ENCODE results near the gene PPP1R8. TPM values are rescaled to one million over a fixed set of nuclear protein-coding genes. Genes with fewer than 3 reads are reported as not detected.
"Not testable (repeated sequence)": the region's sequence is repeated elsewhere in the genome, so short reads cannot be mapped to it uniquely, and the experiment has no call there.

Gene PPP1R8
- 10 to 100 TPM; 41.0 to 57.9 TPM for total RNA-seq

DNA sequence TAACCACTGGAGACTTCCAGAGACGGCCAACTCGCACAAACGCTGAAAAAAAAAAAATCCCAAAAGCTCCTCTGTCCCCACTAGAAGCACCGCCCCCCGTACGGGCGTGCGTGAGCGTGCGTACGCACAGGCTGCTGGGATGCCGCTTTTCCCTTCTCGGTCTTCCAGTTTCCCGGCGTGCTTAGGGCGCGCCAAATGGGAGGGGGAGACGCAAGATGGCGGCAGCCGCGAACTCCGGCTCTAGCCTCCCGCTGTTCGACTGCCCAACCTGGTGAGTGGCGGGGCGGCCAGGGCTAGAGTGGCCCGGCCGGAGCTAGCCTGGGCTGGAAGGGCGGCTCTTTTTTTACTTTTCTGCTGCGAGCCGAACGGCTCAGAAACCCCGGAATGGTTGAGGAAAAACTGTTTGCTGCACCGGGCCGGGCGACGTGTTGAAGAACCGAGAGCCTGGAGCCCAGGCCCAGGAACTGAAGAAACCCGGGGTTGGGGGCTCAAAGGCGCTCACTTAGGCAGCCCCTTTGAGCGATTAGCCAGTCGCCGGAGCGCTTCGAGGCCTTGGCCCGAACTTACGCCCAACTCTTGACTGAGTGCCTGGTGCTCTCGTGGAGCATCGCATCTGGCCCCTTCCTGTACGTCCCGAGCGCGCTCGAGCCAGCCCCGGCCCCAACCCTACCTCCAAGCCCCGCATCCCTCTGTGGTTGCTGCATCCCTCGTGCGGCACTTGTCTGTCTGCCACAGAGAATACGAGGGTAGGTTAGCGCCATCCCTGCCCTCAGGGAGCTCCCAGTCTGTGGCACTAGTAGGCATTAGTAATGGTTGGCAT is at the start of gene PPP1R8:
Gene PPP1R8 (plus strand): TSS at position 162 of the 820 bp plus-strand sequence. CDS start 54 bp downstream, at position 216.
- peak; percentile 99 for ATAC-seq (replicated peaks)
- H3K4me1 Mint-ChIP-seq: peaks cover 15% of the 10 kb centered on the region
- peaks cover 54% of the 10 kb centered on the region for H3K36me3 Mint-ChIP-seq (ENCODE audit: low read depth)
- H3K27ac Mint-ChIP-seq: peak within 1 kb of the TSS; percentile 98
- no peaks in the 10 kb centered on the region for H3K27me3 Mint-ChIP-seq
- H3K9me3 Mint-ChIP-seq: no peaks in the 10 kb centered on the region
- H3K4me3 Mint-ChIP-seq: peak within 1 kb of the TSS; percentile 95

DNA sequence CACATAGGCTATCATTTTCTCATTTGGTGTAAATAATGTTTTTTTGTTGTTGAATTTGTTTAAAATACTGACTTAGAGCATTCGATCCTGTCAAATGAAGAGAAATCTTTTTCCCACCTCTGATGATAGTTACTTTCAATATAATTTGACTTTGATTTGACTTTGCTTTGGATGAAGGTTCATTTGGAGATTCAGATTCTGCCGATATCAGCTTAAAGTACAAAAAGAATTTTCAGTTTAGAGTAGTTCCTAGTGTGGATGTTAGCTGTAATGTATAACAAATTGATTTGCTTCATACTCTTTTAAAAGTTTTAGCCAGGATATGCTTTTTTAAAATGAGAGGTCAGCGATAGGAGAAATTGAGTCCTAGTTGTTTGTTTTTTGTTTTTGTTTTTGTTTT is 47.6 kb upstream of the PPP1R8 start:
- Mint-ChIP-seq H3K9me3 (no peaks in the 10 kb centered on the region), H3K4me3 (no peak overlapping the region), H3K27me3 (no peaks in the 10 kb centered on the region), H3K36me3 (ENCODE audit: low read depth) (peaks cover 28% of the 10 kb centered on the region), H3K4me1 (peaks cover 9% of the 10 kb centered on the region), H3K27ac (no peak overlapping the region)
- ATAC-seq (replicated peaks): no peak

DNA sequence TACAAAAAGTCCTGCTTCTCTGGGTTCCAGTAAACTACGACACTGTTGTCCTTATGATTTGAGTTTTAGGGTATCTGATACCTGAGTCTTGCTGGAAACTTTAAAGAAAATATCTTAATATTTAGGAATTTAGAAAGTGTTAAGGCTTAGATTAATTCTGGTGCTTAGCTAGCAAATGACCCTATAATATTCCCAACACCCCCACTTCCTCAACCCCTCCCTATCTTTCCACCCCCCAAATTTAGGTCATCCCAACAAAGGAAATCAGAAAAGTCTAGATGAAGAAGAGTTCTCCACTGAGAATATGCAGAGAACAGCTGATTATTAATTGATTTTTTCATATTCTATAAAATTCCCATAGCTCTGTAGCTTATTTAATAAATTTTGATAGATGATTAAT is 45.9 kb upstream of the PPP1R8 start:
- H3K4me1 Mint-ChIP-seq: peaks cover 6% of the 10 kb centered on the region
- H3K4me3 Mint-ChIP-seq: no peak overlapping the region
- ATAC-seq (replicated peaks): no peak
- no peaks in the 10 kb centered on the region for H3K27me3 Mint-ChIP-seq
- no peaks in the 10 kb centered on the region for H3K9me3 Mint-ChIP-seq
- H3K36me3 Mint-ChIP-seq (ENCODE audit: low read depth): peaks cover 35% of the 10 kb centered on the region
- no peak overlapping the region for H3K27ac Mint-ChIP-seq

DNA sequence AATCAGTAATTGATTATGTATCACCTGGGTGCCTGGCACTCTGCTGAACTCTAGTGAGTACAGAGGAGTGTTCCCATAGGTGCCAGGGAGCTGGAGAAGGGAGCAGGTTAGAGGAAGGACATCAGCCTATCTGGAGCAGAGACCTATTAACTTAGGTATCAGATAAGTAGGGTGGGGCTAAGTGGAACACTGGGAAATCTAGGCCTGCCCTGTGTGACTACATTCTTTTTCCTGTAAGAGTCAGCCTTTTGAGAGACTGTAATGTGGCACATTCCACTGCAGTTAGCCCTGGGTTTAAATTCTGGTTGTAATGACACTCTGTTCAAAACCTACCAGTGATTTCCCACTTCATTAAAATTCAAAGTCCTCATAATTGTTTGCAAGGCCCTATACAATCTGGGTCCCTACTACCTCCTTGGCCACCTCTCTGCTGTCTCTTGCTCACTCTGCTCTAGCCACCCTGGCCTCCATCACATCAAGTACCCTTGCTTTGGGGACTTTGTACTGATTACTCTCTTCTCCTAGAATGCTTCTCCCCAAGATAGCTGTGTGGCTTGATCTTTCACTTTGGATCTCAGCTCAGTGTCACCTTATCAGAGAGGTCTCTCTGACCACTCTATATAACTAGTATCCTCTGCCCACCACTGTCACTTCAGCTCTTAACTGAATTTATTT is 44.7 kb upstream of the PPP1R8 start:
- H3K27me3 Mint-ChIP-seq: no peaks in the 10 kb centered on the region

DNA sequence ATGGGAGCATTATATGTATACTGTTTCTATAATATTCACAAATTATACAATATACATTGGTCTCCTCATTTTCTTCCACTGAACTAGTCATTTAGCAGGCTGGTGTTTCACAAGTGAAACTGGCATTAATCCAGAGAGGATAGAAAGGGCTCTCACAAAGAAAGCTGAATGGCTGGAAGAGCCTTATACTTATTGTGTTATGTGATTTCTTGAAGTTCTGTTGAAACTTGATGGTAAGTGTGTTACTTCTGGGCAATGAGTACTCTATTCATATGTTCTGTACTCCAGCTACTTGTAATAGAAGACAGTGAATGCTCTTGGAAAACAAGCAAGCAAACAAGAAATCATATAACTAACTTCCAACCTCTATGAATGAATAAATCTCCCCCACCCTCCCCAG is 42.7 kb upstream of the PPP1R8 start:
- peaks cover 37% of the 10 kb centered on the region for H3K36me3 Mint-ChIP-seq (ENCODE audit: low read depth)
- no peaks in the 10 kb centered on the region for H3K27me3 Mint-ChIP-seq
- no peak overlapping the region for H3K27ac Mint-ChIP-seq
- no peak for ATAC-seq (replicated peaks)
- H3K4me1 Mint-ChIP-seq: peaks cover 6% of the 10 kb centered on the region
- H3K9me3 Mint-ChIP-seq: no peaks in the 10 kb centered on the region
- no peak overlapping the region for H3K4me3 Mint-ChIP-seq

More for the DNA sequence above, 44.7 kb upstream of the PPP1R8 start:
- H3K36me3 Mint-ChIP-seq (ENCODE audit: low read depth): peaks cover 39% of the 10 kb centered on the region
- ATAC-seq (replicated peaks): no peak
- H3K4me3 Mint-ChIP-seq: no peak overlapping the region
- H3K27ac Mint-ChIP-seq: peak overlapping the region; percentile 6
- H3K9me3 Mint-ChIP-seq: no peaks in the 10 kb centered on the region
- H3K4me1 Mint-ChIP-seq: peaks cover 6% of the 10 kb centered on the region

DNA sequence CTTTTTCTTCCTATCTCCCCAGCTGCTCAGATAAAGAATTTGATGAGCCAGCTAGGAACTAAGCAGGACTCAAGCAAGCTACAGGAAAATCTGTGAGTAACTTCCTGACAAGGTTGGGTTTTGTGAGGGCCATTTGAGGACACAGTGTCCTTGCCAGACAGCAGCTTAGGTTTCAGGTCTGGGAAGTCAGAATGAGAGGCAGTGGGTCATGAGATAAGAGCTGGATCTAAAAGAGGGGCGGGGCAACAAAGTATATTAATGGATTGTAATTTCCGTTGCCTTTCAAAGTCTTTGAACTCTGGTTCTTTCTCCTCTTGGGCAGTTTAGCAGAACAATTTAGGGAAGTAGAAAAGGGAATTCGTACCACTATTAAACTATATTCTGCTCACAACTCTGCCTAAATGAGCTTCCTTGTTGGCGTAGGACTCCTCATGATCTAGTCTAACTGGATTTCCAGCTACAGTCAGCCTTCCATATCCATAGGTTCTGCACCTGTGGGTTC is 41.0 kb upstream of the PPP1R8 start:
- Mint-ChIP-seq H3K27me3 (no peaks in the 10 kb centered on the region), H3K4me1 (peaks cover 6% of the 10 kb centered on the region), H3K27ac (no peak overlapping the region), H3K9me3 (no peaks in the 10 kb centered on the region), H3K36me3 (ENCODE audit: low read depth) (peaks cover 53% of the 10 kb centered on the region), H3K4me3 (no peak overlapping the region)
- ATAC-seq (replicated peaks): no peak

DNA sequence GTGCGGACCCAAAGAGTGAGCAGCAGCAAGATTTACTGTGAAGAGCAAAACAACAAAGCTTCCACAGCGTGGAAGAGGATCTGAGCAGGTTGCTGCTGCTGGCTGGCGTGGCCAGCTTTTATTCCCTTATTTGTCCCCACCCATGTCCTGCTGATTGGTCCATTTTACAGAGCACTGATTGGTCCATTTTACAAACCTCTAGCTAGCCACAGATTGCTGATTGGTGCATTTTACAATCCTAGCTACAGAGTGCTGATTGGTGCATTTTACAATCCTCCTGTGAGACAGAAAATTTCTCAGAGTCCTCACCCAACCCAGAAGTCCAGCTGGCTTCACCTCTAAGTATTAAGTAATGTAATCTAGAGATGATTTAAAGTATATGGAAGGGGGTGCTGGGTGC is 40.3 kb upstream of the PPP1R8 start:
- H3K36me3 Mint-ChIP-seq (ENCODE audit: low read depth): peaks cover 60% of the 10 kb centered on the region
- not testable (repeated sequence) for ATAC-seq (replicated peaks); H3K4me3 Mint-ChIP-seq; H3K4me1 Mint-ChIP-seq; H3K27ac Mint-ChIP-seq; H3K9me3 Mint-ChIP-seq; H3K27me3 Mint-ChIP-seq

DNA sequence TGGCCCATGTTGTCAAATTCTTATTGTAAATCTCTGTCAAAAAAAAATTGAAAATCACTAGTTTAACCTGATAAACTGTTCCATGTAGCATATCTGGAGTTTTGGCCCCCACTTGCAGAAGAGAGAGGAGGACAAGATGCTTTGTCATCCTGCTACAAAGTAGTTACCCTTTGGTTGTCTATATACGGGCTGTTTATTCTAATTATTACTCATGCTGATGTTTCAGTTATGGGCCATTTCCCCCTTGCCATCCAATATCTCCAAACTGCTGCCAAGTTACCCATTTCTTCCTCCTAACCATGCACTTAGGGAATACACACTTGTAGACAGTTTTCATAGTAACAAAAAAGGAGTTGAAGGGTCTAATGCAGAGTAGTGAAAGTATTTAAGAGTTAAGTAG is 35.0 kb upstream of the PPP1R8 start:
- Mint-ChIP-seq H3K27me3 (no peaks in the 10 kb centered on the region), H3K36me3 (ENCODE audit: low read depth) (peaks cover 86% of the 10 kb centered on the region), H3K4me3 (no peak overlapping the region), H3K27ac (no peak overlapping the region), H3K9me3 (no peaks in the 10 kb centered on the region), H3K4me1 (peaks cover 5% of the 10 kb centered on the region)
- no peak for ATAC-seq (replicated peaks)

DNA sequence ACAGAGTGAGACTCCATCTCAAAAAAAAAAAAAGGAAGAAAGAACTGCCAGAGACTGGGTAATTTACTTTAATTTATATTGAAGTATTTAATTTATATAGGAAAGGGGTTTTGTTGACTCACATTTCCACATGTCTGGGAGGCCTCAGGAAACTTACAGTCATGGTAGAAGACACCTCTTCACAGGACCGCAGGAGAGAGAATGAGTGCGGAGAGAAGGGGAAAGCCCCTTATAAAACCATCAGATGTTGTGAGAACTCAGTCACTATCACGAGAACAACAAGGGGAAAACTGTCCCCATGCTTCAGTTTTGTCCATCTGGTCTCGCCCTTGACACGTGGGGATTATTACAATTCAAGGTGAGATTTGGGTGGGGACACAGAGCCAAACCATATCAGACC is 25.8 kb upstream of the PPP1R8 start:
- no peaks in the 10 kb centered on the region for H3K9me3 Mint-ChIP-seq
- H3K36me3 Mint-ChIP-seq (ENCODE audit: low read depth): peaks cover 84% of the 10 kb centered on the region
- peaks cover 18% of the 10 kb centered on the region for H3K4me1 Mint-ChIP-seq
- no peak overlapping the region for H3K27ac Mint-ChIP-seq
- peak; percentile 100 for ATAC-seq (replicated peaks)
- H3K27me3 Mint-ChIP-seq: no peaks in the 10 kb centered on the region
- no peak overlapping the region for H3K4me3 Mint-ChIP-seq

DNA sequence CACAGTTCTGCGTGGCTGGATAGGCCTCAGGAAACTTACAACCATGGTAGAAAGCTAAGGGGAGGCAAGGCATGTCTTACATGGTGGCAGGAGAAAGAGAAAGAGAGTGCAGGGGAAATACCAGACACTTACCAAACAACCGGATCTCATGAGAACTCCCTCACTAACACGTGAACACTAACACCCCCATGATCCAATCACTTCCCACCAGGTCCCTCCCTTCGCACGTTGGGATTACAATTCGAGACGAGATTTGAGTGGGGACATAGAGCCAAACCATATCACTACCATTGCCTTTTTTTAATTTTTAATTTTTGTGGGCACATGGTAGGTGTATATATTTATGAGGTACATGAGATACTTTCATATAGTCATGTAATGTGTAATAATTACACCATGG is 23.8 kb upstream of the PPP1R8 start:
- no peak for ATAC-seq (replicated peaks)
- Mint-ChIP-seq H3K27me3 (no peaks in the 10 kb centered on the region), H3K36me3 (ENCODE audit: low read depth) (peaks cover 78% of the 10 kb centered on the region), H3K4me3 (no peak overlapping the region), H3K27ac (no peak overlapping the region), H3K9me3 (no peaks in the 10 kb centered on the region), H3K4me1 (peaks cover 15% of the 10 kb centered on the region)

DNA sequence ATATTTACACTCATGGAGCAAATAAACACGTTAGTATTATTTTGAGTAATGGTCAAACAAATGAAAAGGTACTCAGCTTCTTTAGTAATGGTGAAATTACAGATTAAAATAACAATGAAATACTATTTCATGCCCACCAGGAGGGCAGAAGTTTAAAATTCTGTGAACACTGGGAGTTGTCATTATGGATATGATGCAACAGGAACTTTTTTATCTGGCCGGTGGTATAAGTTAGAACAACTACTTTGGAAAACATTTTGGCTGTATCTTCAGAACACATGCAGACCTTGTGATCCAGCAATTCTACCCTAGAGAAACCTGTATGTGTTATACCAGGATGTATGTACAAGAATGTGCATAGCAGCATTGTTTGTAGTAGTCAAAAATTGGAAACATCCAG is 23.2 kb upstream of the PPP1R8 start:
- Mint-ChIP-seq H3K27me3 (no peaks in the 10 kb centered on the region), H3K36me3 (ENCODE audit: low read depth) (peaks cover 78% of the 10 kb centered on the region), H3K4me3 (no peak overlapping the region), H3K9me3 (no peaks in the 10 kb centered on the region), H3K27ac (no peak overlapping the region), H3K4me1 (peaks cover 19% of the 10 kb centered on the region)
- no peak for ATAC-seq (replicated peaks)

DNA sequence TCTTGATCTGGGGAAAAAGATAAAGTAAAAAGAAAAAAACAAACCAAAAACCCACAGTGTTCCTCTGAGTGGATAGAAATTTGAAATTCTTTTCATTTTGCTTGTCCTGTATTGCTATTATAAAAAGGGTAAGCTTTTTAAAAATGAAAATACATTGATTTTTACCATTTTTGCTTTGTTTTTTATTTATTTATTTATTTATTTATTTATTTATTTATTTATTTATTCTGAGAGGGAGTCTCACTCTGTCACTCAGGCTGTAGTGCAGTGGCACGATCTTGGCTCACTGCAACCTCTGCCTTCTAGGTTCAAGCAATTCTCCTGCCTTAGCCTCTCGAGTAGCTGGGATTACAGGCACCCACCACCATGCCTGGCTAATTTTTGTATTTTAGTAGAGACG is 22.5 kb upstream of the PPP1R8 start:
- H3K27me3 Mint-ChIP-seq; H3K4me3 Mint-ChIP-seq; H3K27ac Mint-ChIP-seq; ATAC-seq (replicated peaks); H3K9me3 Mint-ChIP-seq: not testable (repeated sequence)
- H3K36me3 Mint-ChIP-seq (ENCODE audit: low read depth): peaks cover 78% of the 10 kb centered on the region
- H3K4me1 Mint-ChIP-seq: peaks cover 17% of the 10 kb centered on the region

DNA sequence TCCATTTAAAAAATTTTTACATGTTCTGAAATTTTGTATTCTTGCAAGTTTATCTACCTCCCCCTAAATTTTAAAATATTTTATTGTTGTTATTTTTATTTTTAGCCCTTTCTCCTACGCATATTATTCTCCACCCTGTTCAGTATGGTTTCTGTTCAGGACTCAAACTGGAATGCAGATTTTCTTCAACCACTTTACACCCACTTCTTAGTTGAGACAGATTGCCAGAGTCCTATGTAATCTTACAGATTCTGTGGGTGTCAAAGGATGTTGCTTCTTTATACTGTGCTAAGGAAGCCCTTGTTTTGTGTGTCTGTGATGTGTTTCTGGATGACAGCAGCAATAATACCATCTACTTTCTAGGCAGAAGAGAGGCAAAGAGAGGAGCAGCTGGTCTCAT is 20.7 kb upstream of the PPP1R8 start:
- H3K4me1 Mint-ChIP-seq: peaks cover 9% of the 10 kb centered on the region
- ATAC-seq (replicated peaks): no peak

DNA sequence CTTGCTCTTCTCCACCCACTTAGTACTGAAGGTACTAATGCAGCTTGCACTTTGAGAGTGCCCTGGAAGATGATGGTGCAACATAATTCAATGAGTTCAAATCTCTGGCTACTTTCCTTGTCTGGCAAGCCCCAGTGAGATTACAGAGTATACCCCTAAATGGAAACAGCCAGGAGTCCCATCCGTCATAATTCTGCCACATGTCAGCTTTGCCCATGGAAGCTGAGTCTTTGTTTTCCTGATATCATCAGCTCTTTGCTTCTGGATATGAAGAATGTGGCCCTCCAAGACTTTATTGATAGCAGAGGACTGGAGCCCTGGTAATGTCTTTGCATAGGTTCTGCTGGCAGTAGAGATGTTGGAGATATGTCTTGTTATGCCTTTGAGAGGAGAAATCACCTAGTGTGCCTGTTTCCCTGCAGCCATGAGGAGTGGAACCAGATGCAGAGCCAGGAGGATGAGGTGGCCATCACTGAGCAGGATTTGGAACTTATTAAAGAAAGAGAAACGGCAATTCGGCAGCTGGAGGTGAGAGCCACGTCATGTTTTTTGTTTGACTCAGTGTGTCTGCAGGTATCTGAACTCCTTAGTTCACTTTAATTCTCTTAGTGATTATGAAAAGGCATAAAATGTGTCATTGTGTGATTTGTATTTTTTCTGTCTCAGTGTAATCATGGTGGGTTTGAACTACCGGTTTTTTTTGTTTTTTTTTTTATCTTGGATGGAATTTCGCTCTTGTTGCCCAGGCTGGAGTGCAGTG is 18.7 kb upstream of the PPP1R8 start:
- Mint-ChIP-seq H3K9me3 (no peaks in the 10 kb centered on the region), H3K4me1 (peaks cover 7% of the 10 kb centered on the region), H3K4me3 (peak overlapping the region; percentile 16), H3K36me3 (ENCODE audit: low read depth) (peaks cover 74% of the 10 kb centered on the region), H3K27ac (peak overlapping the region; percentile 68), H3K27me3 (no peaks in the 10 kb centered on the region)
- ATAC-seq (replicated peaks): peak; percentile 83

More for the DNA sequence above, 20.7 kb upstream of the PPP1R8 start:
- no peaks in the 10 kb centered on the region for H3K27me3 Mint-ChIP-seq
- no peak overlapping the region for H3K27ac Mint-ChIP-seq
- H3K4me3 Mint-ChIP-seq: no peak overlapping the region
- H3K36me3 Mint-ChIP-seq (ENCODE audit: low read depth): peaks cover 77% of the 10 kb centered on the region
- no peaks in the 10 kb centered on the region for H3K9me3 Mint-ChIP-seq

Data from activated T-helper 17 cell treated with anti-CD3 and anti-CD28 coated beads, Interleukin-2, amount 50 U/mL, for 72 hours (primary cell).